GM12874 (cell line): ENCODE results near the gene ENPEP.

Source experiments
- TF ChIP-seq, protein P1 (sequence below): IDR thresholded peaks from 2 replicates; pipeline ENCODE4 v1.5.1; 2011; ENCODE audit warnings: low read depth, mild to moderate bottlenecking, control low read depth, low read length, moderate library complexity; ENCODE audit not compliant: insufficient read depth

The ENPEP gene

DNA sequence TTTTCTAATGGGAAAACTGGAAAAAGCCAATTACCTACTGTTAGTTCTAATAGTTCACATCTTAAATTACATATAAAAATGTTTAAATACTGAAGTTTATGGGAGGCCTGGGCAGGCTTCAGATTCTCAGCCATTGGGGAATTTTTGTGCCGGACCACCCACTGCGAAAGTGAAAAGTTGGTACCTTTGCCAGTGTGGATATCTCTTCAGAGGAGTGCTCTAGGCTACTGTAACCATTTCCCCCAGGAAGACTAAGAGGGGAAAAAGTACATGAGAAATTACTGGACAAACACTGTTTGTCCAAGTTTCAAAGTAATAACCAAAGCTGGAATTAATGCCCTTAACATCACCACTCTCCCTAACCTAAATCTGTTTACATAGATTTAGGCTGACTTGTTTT lies 126.1 kb downstream of the ENPEP start:
- TF ChIP-seq, protein P1, sequence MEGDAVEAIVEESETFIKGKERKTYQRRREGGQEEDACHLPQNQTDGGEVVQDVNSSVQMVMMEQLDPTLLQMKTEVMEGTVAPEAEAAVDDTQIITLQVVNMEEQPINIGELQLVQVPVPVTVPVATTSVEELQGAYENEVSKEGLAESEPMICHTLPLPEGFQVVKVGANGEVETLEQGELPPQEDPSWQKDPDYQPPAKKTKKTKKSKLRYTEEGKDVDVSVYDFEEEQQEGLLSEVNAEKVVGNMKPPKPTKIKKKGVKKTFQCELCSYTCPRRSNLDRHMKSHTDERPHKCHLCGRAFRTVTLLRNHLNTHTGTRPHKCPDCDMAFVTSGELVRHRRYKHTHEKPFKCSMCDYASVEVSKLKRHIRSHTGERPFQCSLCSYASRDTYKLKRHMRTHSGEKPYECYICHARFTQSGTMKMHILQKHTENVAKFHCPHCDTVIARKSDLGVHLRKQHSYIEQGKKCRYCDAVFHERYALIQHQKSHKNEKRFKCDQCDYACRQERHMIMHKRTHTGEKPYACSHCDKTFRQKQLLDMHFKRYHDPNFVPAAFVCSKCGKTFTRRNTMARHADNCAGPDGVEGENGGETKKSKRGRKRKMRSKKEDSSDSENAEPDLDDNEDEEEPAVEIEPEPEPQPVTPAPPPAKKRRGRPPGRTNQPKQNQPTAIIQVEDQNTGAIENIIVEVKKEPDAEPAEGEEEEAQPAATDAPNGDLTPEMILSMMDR = no peak

DNA sequence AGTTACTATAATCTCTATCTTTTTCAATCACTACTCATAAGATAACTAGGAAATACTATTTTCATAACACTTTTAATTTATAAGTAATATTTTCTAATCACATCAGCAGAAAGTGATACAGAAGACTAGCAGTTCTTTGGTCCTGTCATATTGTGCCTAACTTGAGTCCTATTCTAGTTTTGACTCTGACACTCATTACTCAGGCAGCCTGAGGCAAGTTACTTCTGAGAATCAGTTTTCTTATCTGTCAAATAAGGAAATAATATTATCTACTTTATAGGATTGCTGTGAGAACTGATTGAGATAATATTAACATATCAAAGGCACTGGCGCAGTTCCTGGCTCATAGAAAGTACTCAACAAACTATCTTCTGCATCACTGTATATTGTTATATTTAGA lies 129.1 kb downstream of the ENPEP start:
- TF ChIP-seq, protein P1 = no peak

GRCh38 chr4:110609044-110609750 lies 133.2 kb downstream of the ENPEP start:
- TF ChIP-seq, protein P1 = no peak

- TF ChIP-seq, protein P1 = no peak
Measured at GRCh38 chr4:110610620-110610939, 134.6 kb downstream of the ENPEP start.

DNA sequence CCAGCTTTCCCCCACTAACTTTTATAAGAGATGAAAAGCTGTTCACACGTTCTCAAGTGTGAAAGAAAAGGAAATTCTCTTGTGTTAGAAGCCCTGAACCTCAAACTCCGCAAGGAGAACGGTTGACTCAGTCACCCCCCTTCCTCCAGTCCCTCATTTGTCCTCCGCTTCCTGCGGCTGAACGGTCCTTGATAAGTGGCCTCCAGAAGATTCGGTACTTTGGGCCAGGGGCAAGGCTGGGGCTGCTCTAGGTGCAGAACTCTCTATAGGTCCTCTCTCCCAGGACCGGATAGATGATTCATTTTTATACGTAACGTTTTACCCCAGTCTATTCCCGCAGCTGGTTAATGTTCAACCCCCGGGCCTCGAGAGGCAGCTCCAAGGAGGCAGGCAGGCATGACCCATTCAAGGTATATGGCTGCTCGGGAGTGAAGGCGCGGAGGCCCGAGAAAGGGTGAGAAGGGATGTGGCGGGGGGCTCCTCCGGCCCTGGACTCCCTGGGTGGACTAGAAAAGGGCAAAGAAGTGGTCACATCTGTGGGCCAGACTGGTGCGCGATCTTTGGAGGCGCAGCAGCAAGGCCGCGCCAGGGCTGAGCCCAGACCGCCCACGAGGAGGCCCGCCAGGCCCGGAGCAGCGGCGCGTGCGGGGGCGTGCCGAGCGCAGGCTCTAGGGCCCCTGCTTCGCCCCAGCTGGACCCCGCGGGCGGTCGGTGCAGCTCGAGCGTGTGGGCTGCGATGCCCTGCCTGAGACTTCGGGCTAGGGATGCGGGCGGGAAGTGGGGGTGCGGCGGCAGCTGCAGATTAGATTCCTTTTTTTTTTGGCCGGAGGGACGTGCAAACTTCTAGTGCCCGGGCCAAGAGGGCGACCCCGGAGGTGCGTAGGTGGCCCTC lies 135.2 kb downstream of the ENPEP start:
- TF ChIP-seq, protein P1 = no peak

- TF ChIP-seq, protein P1 = no peak
Measured at GRCh38 chr4:110611968-110612447, 136.1 kb downstream of the ENPEP start.

DNA sequence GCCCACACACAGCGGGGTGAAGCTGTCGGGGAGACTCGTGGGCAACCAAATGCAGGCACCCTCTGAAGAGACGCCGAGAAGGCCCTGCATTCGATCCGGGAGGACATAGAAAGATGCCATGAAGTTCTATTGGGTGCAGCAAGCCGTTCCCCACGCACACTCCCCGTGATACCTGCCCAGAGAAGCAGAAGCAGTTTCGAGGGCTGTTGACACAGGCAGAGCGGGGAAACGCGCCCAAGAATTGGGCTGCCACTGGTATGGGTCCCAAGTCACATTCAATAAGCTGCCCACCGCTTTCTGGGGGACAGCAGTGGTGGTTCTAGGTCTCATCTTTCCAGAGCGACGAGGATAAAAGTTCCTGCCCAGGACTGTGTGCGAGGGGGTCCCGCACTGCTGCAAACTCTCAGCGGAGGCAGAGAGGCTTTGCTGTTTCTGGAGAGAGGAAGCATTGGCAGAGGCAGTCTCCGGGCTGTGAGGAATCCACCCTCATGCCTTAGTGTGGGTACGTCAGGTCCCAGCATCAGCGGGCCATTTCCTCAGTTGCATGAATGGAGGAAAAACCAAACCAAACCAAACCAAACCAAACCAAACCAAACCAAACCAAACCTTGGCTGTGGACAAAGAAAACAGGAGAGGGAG lies 136.8 kb downstream of the ENPEP start:
- TF ChIP-seq, protein P1 = no peak
